H1 (cell line): ENCODE data around the gene PECR. TPM values are rescaled to one million over a fixed set of nuclear protein-coding genes. Genes with fewer than 3 reads are reported as not detected.

Experiments
- E2F6 ChIP-seq: IDR thresholded peaks from 2 replicates; pipeline ENCODE4 v1.6.1; 2012; ENCODE audit warnings: inconsistent platforms
- KDM1A ChIP-seq: fragments of 200-600, 300-600 bp; sonication (generic); IDR thresholded peaks from 2 replicates; pipeline ENCODE4 v1.7.1; 2016; ENCODE audit warnings: mild to moderate bottlenecking, low read length, borderline replicate concordance
- NRF1 ChIP-seq: IDR thresholded peaks from 2 replicates; pipeline ENCODE4 v1.6.1; 2011; ENCODE audit warnings: mild to moderate bottlenecking, low read depth, low read length, improper control_type of control experiment
- TBP ChIP-seq: IDR thresholded peaks from 2 replicates; pipeline ENCODE4 v1.6.1; 2011; ENCODE audit warnings: low read depth, low read length, improper control_type of control experiment
- TEAD4 ChIP-seq: IDR thresholded peaks from 2 replicates; pipeline ENCODE4 v1.6.1; 2012; ENCODE audit warnings: low read depth, low read length, inconsistent platforms, mixed read lengths
- polyA plus RNA-seq, 7 experiments: library from polyadenylated mRNA; depleted of rRNA in 3 of 7; stranded (reverse) in 5 of 7; unstranded in 2 of 7; fragments of >200 nt in 5 of 7; fragments of 200-250 nt in 2 of 7; gene quantifications; 1 replicate in 5 of 7; 2 replicates in 1 of 7; 4 replicates in 1 of 7; pipeline versions ENCODE4 v1.2.1 to v1.2.3, GENCODE V29; 2011 to 2013; ENCODE audit warnings: missing spikeins in 2 of 7, mixed read lengths in 2 of 7
- total RNA-seq: library from RNA; stranded (reverse); fragmentation: NEBNext Ultra II Directional; extraction: Animal tissue kit (Norgen Biotek cat#: 25700); gene quantifications from 2 replicates; pipeline ENCODE4 v1.2.1, GENCODE V29; 2021

PECR gene
- total and polyA plus RNA-seq, 2 of the 8 experiments (the other 6 are each of a cell fraction or from before 2014, with no cell fraction given): 15.9 to 19.2 TPM

GRCh38 chr2:216121255-216121654 is 39.6 kb upstream of the PECR start (continued):
- TF ChIP-seq TBP (no peak), KDM1A (no peak), E2F6 (no peak), TEAD4 (no peak), NRF1 (no peak)
